ENCODE data around the gene ANTXR1.
A peak's percentile ranks its signal among the peaks of the same experiment; 100 is the strongest.
"Not testable (repeated sequence)": the region's sequence is repeated elsewhere in the genome, so short reads cannot be mapped to it uniquely, and the experiment has no call there.

ANTXR1 gene

DNA sequence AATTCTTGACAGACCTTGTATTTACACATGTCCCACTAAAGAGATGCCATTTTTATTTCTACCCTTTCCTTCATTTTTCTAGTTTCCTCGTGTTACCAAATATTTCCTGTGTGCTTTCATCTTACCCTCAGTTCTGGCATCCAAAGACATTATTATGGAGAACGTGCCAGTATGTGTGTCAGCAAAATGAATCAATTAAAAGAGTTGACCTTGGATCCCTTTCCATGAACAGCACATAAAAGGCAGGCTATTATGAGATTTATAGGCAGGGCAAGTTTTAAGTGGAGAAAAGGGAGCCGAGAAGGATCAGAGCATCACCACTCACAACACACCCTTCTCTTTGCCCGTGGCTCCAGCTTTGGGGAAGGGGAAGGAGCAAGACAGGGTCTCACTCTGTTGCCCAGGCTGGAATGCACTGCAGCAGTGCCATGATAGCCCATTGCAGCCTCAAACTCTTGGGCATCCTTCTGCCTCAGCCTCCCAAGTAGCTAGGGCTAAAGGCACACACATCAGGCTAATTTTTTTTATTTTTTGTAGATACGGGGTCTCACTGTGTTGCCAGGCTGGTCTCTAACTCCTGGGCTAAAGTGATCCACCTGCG lies 224.2 kb downstream of the ANTXR1 start:
- DNase-seq (ENCODE audit: low read depth) = no peak

DNA sequence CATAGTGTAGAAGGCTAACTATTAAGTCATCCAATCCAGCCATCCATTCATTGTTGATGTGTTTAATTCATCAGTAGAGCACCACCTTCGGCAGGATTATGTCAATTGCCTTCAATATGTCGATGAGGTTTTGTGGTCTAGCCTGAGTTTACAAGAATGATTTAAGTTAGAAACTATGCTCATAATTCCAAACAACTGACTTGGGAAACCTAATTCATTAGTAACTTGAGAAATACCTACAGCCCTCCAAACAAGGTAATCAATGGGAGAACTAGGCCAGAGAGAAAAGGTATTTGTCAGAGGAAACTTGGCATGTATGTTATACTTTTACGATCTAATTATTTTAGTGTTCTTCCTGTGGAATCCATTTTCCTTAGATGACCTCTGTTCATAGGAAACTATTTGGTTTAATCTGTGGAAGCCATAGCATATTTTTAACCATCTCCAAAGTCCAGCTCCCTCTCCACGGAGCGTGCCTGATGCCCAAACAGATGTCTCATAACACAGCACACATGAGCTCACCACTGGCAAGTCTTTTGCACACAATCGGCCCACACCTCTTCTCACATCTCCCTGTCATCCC lies 225.6 kb downstream of the ANTXR1 start:
- no peak for DNase-seq (ENCODE audit: low read depth)

DNA sequence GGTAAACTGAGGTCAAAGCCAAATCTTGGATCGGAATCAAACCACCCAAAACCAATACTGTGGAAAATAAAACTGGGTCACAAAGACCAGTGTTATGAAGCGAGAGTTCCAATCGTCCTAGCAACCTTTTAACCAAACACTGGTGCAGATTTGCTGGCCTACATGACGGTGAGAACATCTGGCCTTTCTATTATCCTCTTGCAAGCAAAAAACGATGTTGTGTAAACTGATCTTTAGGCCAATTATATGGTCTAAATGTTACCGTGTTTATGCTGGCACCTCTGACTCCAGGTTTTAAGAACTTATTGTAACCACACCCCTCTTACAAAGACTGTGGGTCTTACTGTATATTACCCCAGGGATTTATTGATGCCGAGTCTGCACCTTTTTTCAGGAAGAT lies 228.1 kb downstream of the ANTXR1 start:
- DNase-seq (ENCODE audit: low read depth) = peak; percentile 56

DNA sequence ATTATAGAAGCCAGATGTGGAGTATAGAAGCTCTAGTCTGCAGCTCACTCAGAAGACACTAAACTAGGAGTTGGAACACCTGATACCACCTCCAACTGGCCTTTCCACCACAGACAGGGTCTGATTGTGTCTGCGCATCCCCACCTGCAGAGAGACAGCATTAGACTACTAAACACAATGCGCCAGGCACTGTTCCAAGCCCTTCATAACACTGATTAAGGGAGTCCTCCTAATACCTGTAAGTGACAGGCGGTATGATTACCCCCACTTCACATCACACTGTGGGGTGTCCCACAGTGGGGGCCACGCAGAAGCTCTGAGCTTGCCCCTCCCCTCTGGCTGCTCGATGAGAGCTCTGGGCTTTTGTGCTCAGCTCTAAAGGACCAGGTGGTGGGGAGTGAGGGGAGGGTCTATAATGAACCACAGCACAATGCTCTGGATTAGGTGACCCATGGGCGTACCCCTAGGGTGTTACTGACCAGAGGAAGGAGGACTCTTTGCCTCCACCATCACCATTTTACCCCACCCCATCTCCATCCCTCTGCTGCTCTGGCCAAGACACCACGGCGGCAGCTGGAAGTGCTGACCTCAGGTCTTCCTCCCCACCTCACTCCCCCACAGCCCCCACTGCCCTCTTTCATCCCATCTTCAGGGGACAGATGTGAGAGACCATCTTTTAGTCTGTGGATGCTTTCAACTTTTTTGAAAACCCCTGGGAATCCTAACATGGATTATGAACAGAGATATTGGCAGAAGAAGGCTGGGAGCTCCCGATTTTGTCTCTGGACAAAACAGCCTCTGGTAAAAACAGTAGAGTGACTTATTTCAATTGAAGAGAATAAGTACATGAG lies 228.9 kb downstream of the ANTXR1 start:
- DNase-seq (ENCODE audit: low read depth) = no peak

DNA sequence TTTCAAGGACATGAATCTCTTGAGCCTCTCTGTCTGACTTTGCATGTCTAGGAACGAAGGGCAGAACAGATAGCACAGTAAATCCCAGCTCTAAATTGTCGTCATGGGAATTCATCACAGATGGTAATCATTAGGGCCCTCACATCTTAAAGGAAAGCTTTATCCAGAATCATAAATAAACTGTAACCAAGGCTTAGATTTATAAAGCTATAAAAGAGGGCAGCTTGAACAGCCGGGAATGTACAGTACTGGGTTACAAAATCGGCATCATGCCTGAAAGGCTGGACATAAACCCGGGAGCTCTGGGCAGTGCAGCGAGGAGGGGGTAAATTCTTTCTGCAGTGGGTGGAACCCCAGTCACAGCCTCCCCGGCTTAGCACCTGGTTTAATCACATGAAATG lies 229.7 kb downstream of the ANTXR1 start:
- peak; percentile 86 for DNase-seq (ENCODE audit: low read depth)

DNA sequence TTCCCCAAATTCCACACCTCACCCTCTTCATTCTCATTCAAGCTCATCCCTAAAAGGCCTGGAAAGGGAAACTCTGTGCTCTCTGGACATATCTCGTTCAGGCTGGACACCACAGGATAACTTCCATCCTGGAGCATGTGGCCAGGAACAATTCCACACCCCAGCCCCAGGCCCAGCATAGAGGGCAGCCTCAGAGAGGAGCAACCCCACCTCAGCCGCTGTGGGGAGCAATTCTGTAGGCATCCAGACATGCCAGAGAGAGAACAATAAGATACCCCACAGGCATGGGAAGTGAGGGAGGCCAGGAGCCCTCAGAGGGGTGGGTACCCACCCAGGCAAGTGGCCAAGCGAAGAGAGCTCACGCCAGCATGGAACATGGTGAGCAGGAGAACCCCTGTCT lies 230.7 kb downstream of the ANTXR1 start:
- DNase-seq (ENCODE audit: low read depth) = no peak

DNA sequence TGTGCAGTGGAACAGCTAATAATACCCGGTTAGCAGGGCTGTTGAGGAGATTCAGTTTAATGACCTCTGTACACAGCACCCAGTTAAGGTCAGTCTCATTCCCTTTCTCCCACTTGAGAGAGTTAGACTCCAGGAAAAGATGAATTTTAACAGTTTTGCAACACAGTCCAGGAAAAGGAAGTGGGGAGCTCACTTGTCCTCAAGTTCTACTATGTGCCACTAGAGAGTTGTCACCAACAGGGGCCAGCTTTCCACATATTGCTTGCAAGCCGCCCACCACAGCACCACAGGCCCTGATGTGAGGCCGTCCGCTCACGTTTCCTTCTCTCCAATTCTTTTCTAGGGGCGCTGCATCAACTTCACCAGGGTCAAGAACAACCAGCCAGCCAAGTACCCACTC lies 231.9 kb downstream of the ANTXR1 start:
- no peak for DNase-seq (ENCODE audit: low read depth)

DNA sequence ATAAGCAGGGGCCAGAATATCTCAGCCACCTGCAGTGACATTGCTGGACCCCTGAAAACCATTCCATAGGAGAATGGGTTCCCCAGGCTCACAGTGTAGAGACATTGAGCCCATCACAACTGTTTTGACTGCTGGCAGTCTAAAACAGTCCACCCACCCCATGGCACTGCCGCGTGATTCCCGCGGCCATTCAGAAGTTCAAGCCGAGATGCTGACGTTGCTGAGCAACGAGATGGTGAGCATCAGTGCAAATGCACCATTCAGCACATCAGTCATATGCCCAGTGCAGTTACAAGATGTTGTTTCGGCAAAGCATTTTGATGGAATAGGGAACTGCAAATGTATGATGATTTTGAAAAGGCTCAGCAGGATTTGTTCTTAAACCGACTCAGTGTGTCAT lies 234.6 kb downstream of the ANTXR1 start:
- no peak for DNase-seq (ENCODE audit: low read depth)

DNA sequence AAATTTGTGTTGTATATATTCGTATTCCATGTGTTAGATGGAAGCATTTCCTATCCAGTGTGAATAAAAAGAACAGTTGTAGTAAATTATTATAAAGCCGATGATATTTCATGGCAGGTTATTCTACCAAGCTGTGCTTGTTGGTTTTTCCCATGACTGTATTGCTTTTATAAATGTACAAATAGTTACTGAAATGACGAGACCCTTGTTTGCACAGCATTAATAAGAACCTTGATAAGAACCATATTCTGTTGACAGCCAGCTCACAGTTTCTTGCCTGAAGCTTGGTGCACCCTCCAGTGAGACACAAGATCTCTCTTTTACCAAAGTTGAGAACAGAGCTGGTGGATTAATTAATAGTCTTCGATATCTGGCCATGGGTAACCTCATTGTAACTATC lies 235.3 kb downstream of the ANTXR1 start:
- no peak for DNase-seq (ENCODE audit: low read depth)

DNA sequence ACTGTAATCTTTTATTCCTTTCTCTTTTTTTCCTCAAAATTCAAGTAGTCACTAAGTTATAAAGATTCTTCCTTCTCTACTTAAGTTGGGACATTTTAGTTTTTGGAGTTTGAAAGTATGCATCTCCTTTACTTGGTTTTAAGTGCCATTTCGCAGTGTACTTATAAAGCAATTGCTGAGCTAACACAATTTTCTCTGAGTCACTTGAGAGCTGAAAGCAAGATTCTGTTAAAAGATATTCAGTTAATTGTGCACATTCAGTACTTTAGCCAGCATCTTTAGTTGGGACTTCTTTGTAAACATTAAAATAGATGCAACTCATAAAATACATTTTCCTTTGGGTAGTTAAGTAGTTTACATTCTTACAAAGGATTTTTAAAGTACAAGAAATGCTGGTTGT lies 238.0 kb downstream of the ANTXR1 start:
- DNase-seq (ENCODE audit: low read depth) = no peak

DNA sequence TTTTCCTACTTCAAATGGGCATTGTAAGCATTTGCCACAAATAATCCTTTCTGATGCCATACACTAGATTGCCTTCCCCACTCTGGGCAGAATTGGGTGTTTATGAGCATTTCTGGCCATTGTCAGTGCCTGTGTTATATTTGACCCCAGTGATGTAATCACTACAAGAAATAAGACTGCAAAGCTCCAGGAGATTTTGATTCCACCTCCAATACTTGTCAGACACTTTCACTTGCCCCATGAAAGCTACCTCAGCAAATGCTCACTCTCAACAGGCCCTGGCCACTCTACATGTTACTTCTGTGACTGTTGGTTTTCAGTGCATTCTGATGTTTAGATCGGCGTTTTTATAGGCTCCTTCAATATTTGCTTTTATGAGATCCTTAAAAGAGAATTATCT lies 239.0 kb downstream of the ANTXR1 start:
- no peak for DNase-seq (ENCODE audit: low read depth)

DNA sequence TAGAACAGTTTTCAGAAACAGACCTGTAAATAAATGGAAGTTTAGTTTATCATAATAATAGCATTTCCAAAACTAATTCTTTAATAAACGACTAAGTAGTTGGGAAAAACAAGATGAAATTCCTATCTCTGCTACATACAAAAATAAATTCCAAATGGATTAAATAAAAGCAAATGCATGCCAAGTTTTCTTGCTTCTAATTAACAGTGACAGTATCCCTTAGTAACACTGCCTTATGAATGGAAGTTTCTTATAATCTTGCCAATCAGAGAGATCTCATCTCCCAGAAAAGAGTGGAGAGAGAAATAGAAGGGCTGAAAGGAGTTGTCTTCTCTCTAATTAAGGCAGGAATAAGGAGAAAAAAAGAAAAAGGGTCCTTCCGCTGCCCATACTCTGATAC lies 240.1 kb downstream of the ANTXR1 start:
- DNase-seq (ENCODE audit: low read depth) = no peak

DNA sequence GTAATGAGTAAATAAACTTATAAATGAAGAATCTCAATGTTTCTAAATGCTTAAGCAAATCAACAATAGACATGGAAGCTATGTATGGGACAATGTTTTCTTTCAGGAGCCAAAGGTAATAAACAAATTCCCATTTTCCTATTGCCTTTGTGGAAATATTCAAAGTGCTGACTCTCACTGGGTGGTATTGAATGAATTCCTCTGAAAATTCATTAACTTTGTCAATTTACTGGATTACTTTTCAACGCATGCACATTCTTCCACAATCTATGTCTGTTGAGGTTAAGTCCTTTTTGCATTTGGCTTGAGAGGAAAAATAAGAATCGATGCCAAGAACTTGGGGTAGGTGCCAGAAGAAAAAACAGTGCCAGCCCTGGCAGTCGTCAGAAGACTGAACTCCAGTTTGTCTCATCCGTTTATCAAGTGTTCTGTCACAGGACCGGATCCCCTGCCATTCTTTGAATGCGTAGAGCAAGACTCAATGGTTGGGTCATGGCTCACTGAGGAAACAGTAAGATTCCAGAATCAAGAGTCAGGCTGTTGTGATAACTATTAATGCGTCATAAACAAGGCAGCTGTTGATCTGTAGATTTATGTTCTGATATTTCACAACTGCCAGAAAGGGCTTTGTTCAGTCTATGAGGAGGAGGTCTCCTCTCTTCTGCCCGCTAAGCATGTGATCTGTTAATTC lies 240.8 kb downstream of the ANTXR1 start:
- peak; percentile 75 for DNase-seq (ENCODE audit: low read depth)

DNA sequence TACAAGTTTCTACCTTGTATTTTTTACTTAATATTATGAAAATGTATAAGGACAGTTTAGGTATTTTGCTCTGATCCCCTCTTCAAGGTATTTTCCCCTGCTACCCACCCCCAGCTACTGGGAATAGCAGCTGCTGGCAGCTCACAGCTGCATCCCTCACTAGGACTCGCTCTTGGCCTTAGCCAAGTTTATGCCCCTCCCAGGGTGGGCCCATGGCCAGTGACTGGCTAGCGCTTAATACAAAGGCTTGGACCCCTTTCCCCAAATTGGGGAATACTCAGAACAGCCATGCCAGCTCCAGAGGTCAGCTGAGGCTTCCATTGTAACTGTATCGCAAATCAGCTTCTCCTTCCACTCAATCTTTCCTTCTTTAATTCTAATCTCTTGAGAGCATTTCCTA lies 242.8 kb downstream of the ANTXR1 start:
- DNase-seq (ENCODE audit: low read depth) = no peak

DNA sequence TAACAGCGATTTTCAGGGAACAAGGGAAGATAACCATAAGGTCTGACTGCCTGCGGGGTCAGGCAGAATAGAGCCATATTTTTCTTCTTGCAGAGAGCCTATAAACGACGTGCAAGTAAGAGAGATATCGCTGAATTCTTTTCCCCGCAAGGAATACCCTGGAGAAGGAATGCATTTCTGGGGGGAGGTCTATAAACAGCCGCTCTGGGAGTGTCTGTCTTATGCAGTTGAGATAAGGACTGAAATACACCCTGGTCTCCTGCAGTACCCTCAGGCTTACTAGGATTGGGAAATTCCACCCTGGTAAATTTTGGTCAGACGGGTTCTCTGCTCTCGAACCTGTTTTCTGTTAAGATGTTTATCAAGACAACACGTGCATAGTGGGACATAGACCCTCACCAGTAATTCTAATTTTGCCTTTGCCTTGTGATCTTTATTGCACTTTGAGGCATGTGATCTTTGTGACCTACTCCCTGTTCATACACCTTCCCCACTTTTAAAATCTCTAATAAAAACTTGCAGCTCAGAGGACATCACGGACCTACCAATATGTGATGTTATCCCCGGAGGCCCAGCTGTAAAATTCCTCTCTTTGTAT lies 247.1 kb downstream of the ANTXR1 start:
- DNase-seq (ENCODE audit: low read depth) = not testable (repeated sequence)

DNA sequence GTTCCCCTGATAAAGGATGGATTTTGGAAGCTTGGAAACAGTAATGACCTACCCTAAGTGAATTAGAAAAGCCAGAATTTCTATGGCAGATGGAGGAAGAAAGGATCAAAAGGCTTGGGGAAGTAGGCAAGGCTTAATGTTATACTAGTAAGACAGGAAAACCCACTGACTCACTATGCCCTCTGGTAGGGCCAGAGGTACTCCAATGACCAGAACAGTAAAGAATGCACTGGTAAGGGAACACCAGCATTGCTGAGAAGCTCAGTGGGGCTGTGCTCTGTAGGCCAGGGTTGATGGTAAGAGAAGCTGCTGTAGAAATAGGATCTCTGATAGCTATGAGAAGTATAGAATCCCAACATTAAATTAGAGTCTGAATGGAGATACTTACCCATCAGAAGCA lies 247.7 kb downstream of the ANTXR1 start:
- DNase-seq (ENCODE audit: low read depth) = no peak

DNA sequence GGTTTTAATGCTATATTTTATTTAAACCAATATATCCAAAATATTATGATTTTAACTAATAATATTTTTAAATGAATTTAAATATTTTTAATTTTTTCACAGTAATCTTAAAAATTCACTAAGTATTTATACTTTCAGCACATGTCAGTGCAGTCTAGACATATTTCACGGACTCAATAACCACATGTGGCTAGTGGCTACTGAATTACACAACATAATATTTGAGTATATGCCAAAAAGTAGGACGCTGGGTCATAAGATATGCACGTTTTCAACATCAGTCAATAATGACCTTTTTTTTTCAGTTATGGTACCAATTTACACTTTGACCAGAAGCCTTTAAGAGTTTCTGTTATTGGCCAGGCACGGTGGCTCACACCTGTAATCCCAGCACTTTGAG lies 256.4 kb downstream of the ANTXR1 start:
- DNase-seq (ENCODE audit: low read depth) = no peak

DNA sequence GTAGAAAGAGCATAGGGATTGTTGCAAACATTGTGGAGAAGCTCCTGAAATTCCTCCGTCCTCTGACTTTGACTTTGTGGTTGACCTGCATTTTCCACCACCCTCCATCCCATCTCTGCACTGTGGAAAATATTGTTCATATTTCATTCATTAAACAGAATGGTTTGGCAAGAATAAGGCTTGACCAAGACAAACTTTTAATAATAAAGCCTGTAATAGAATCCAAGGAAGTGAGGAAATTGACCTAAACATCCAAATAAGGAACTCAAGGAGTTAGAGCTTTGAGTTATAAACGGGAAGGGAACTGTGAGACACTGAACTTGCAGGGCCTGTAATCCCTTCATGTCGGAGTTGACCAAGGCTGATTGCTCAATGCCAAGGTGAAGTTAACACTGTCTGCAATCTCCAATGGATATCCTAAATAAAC lies 258.9 kb downstream of the ANTXR1 start:
- no peak for DNase-seq (ENCODE audit: low read depth)

DNA sequence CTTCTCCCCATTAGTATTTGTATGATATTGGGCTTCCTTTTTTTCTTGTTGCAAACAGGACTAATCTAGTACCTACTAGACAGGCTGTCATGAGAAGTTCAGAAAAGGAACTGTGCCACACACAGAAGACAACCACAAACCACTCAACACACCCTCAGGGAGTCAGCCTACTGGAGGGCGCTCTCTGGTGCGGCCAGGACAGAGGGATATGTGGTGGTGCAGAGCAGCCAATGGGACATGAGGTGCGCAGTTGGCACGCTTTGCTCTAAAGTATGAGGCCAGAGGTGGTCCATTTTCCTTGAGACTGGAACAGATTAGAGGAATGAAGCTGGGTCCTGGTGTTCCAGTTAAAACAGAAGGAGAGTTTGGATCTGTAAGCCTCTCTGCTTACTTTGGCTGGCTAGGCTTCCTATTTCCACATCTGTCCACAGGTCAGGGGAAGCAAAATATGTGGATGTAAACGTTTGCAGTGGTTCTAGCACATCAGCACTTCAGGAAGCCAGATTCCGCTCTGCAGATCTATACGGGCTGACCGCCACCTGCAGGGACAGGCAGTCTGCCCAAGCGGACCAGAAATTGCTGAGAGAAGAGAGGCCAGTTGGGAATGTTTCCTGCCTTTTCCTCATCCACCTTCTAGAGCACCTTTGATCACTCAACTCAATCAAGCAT lies 260.0 kb downstream of the ANTXR1 start:
- no peak for DNase-seq (ENCODE audit: low read depth)

DNA sequence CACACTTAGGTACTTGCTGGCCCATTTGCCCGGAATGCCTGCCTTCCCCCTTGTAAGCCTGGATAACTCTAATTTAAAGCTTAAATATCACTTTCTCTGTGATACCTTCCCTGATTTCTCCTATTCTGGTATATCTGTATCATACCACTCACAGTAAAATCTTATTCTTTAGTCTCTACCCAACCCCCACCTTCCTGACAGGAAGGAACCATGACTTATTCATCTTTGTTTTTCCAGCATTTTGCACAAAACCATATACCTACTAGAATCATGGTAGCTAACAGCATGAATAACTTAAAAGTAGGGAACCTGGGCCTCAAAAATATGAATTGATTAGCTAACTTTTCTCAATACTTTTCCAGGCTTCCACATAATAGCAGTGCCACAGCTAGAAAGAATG lies 262.5 kb downstream of the ANTXR1 start:
- DNase-seq (ENCODE audit: low read depth) = no peak

DNA sequence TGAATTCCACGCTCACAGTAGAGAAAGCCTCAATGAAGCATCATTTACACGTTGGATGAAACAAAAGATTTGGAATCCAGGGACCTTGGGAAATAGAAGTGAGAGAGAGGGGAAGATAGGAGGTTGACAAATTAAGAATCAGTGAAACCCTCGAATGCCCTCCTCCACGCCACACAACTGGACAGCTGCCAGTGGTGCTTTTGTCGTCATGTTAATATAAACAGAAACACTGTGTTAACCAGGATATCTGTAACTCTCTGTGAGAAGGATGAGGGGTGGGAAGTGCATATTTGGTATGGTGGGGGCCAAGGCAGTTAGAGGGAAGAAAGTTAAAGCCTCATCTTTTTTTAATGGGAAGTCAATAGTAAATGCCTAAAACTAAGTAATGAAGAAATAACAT lies 265.4 kb downstream of the ANTXR1 start:
- DNase-seq (ENCODE audit: low read depth) = no peak

DNA sequence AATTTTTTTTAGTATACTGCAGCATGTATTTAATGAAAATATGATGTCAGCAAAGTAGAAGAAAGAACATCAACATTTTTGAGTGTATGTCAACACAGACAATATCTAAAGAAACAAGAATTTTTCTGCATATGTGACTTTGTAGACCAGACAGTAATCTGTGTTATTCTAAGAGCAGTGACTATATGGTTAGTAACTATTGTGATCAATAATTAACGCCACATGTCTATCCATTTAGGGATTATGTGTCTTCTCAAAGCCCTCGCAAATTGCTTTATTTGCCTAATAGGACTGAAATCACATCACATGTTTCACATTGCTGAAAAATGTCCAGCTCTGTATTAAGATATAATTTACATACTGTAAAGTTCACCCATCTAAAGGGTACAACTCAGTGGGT lies 266.2 kb downstream of the ANTXR1 start:
- no peak for DNase-seq (ENCODE audit: low read depth)

Measured in fibroblast of the conjunctiva (primary cell).